ENCODE results near the gene IPPK.

Gene IPPK

GRCh38 chr9:92659601-92660000, 10.3 kb downstream of the IPPK start:
- no peak for DNase-seq
- H3K4me3 ChIP-seq (ENCODE audit: low read depth in 1 of 2, low read length in 2 of 2), result no peak overlapping the region
- H3K9me3 ChIP-seq (ENCODE audit: insufficient read depth, low read length, severe bottlenecking), result no peaks in the 10 kb centered on the region
- no peaks in the 10 kb centered on the region for H3K4me1 ChIP-seq (ENCODE audit: insufficient read depth, low read length)
- peaks cover 39% of the 10 kb centered on the region for H4K20me1 ChIP-seq (ENCODE audit: insufficient read depth, low read length)
- TF ChIP-seq CTCF (IDR thresholded peaks at IDR 0.05; ENCODE audit: borderline replicate concordance, extremely low read depth, low read length, poor library complexity, severe bottlenecking) (no peak), EZH2 (IDR thresholded peaks at IDR 0.05; ENCODE audit: borderline replicate concordance, low read depth, low read length, severe bottlenecking) (no peak)
- H3K4me2 ChIP-seq (ENCODE audit: insufficient read depth, low read length), result no peak overlapping the region
- H2AFZ ChIP-seq (ENCODE audit: low read depth, low read length), result no peak overlapping the region
- no peak overlapping the region for H3K9ac ChIP-seq (ENCODE audit: low read depth, low read length)
- ATAC-seq (ENCODE audit: insufficient read depth, low read depth), result no peak
- peaks cover 38% of the 10 kb centered on the region for H3K36me3 ChIP-seq (ENCODE audit: insufficient read depth, low read length)
- no peaks in the 10 kb centered on the region for H3K27me3 ChIP-seq (ENCODE audit: insufficient read depth, low read length, poor library complexity)
- no peak overlapping the region for H3K27ac ChIP-seq (ENCODE audit: low read length)
- H3K79me2 ChIP-seq (ENCODE audit: insufficient read depth, low read length), result peaks cover 43% of the 10 kb centered on the region

- DNase-seq (no peak), ATAC-seq (ENCODE audit: insufficient read depth, low read depth) (no peak)
- Histone ChIP-seq H3K4me2 (ENCODE audit: insufficient read depth, low read length) (no peak overlapping the region), H2AFZ (ENCODE audit: low read depth, low read length) (no peak overlapping the region), H3K27ac (ENCODE audit: low read length) (no peak overlapping the region), H3K27me3 (ENCODE audit: insufficient read depth, low read length, poor library complexity) (no peaks in the 10 kb centered on the region), H3K4me1 (ENCODE audit: insufficient read depth, low read length) (no peaks in the 10 kb centered on the region), H3K9me3 (ENCODE audit: insufficient read depth, low read length, severe bottlenecking) (no peaks in the 10 kb centered on the region), H3K4me3 (ENCODE audit: low read depth in 1 of 2, low read length in 2 of 2) (no peak overlapping the region), H3K79me2 (ENCODE audit: insufficient read depth, low read length) (peaks cover 34% of the 10 kb centered on the region), H3K36me3 (ENCODE audit: insufficient read depth, low read length) (peaks cover 44% of the 10 kb centered on the region), H3K9ac (ENCODE audit: low read depth, low read length) (no peak overlapping the region), H4K20me1 (ENCODE audit: insufficient read depth, low read length) (peaks cover 29% of the 10 kb centered on the region; the same call in 1 of the 2 replicates)
- TF ChIP-seq CTCF (IDR thresholded peaks at IDR 0.05; ENCODE audit: borderline replicate concordance, extremely low read depth, low read length, poor library complexity, severe bottlenecking) (no peak), EZH2 (IDR thresholded peaks at IDR 0.05; ENCODE audit: borderline replicate concordance, low read depth, low read length, severe bottlenecking) (no peak)
Observed at GRCh38 chr9:92658611-92659010, 11.3 kb downstream of the IPPK start.

GRCh38 chr9:92658176-92658575, 11.8 kb downstream of the IPPK start:
- Histone ChIP-seq H3K9ac (ENCODE audit: low read depth, low read length) (no peak overlapping the region), H3K4me1 (ENCODE audit: insufficient read depth, low read length) (no peaks in the 10 kb centered on the region), H3K27ac (ENCODE audit: low read length) (no peak overlapping the region), H3K27me3 (ENCODE audit: insufficient read depth, low read length, poor library complexity) (no peaks in the 10 kb centered on the region), H3K9me3 (ENCODE audit: insufficient read depth, low read length, severe bottlenecking) (no peaks in the 10 kb centered on the region), H3K79me2 (ENCODE audit: insufficient read depth, low read length) (peaks cover 30% of the 10 kb centered on the region), H3K4me3 (ENCODE audit: low read depth in 1 of 2, low read length in 2 of 2) (no peak overlapping the region), H3K4me2 (ENCODE audit: insufficient read depth, low read length) (no peak overlapping the region), H4K20me1 (ENCODE audit: insufficient read depth, low read length) (peaks cover 29% of the 10 kb centered on the region; the same call in 1 of the 2 replicates), H3K36me3 (ENCODE audit: insufficient read depth, low read length) (peaks cover 42% of the 10 kb centered on the region), H2AFZ (ENCODE audit: low read depth, low read length) (no peak overlapping the region)
- no peak for ATAC-seq (ENCODE audit: insufficient read depth, low read depth)
- TF ChIP-seq CTCF (IDR thresholded peaks at IDR 0.05; ENCODE audit: borderline replicate concordance, extremely low read depth, low read length, poor library complexity, severe bottlenecking) (no peak), EZH2 (IDR thresholded peaks at IDR 0.05; ENCODE audit: borderline replicate concordance, low read depth, low read length, severe bottlenecking) (no peak)
- no peak for DNase-seq
